Aorta (tissue), 5 donors: ENCODE results near the gene SLC26A5. TPM values are rescaled to one million over a fixed set of nuclear protein-coding genes. Genes with fewer than 3 reads are reported as not detected.
"Not testable (repeated sequence)": the region's sequence is repeated elsewhere in the genome, so short reads cannot be mapped to it uniquely, and the experiment has no call there.

ENCODE experiments used
- ATAC-seq: fragments of 200-7000 bp; cut with Tn5 transposase; one replicate; pipeline ENCODE4 v1.9.1; 2022; ENCODE audit warnings: moderate library complexity; ENCODE audit not compliant: low FRiP score
- DNase-seq, 2 donors: peaks; one replicate each; pipeline ENCODE4 v3.0.0-alpha.2; 2020
- H3K27ac ChIP-seq, 2 donors: one replicate each; pipeline ENCODE4 v1.5.1; 2013; ENCODE audit warnings: low read length in 2 of 2, mild to moderate bottlenecking in 2 of 2, moderate library complexity in 2 of 2, control low read depth in 1 of 2, inconsistent platforms in 1 of 2, low read depth in 1 of 2
- H3K27me3 ChIP-seq, 2 donors: one replicate each; pipeline ENCODE4 v1.6.1; 2013; ENCODE audit warnings: control low read depth in 1 of 2, low read length in 1 of 2, mild to moderate bottlenecking in 1 of 2, moderate library complexity in 1 of 2; ENCODE audit not compliant: insufficient read depth in 2 of 2, control insufficient read depth in 1 of 2
- H3K36me3 ChIP-seq, 2 donors: one replicate each; pipeline ENCODE4 v1.6.1; 2013; ENCODE audit warnings: control low read depth in 1 of 2, low read length in 1 of 2, mild to moderate bottlenecking in 1 of 2; ENCODE audit not compliant: insufficient read depth in 2 of 2, control insufficient read depth in 1 of 2
- H3K4me1 ChIP-seq, 2 donors: one replicate each; pipeline ENCODE4 v1.6.1; 2013; ENCODE audit warnings: low read length in 2 of 2, control low read depth in 1 of 2, mild to moderate bottlenecking in 1 of 2, moderate library complexity in 1 of 2; ENCODE audit not compliant: insufficient read depth in 2 of 2, control insufficient read depth in 1 of 2
- H3K4me3 ChIP-seq, 2 donors: one replicate each; pipeline ENCODE4 v1.5.1; 2013; ENCODE audit warnings: low read length in 2 of 2, control low read depth in 1 of 2, mild to moderate bottlenecking in 1 of 2
- H3K9me3 ChIP-seq: one replicate; pipeline ENCODE4 v1.6.1; 2013; ENCODE audit warnings: mild to moderate bottlenecking, low read length; ENCODE audit not compliant: control insufficient read depth
- WGBS, 2 donors: extraction: QIAGEN DNeasy Blood & Tissue Kit; methylation state at CpG; one replicate each; pipeline ENCODE4 v1.1.7; 2013; 5-methylcytosine and 5-hydroxymethylcytosine counted together
- intact Hi-C, 2 donors: fragments of 100-400 bp; cut with DNase I; formaldehyde crosslinking; loops; one replicate each; pipeline versions ENCODE4 v1.14.2 to v1.15.0; 2022
- long read RNA-seq, 2 donors: library from polyadenylated mRNA; unstranded; transcript quantifications; one replicate each; pipeline ENCODE4 v2.0.0, GENCODE V29; 2020 to 2021
- polyA plus RNA-seq, 2 donors: library from polyadenylated mRNA; stranded (reverse); fragments of 200-250 nt; gene quantifications; one replicate each; pipeline ENCODE4 v1.2.3, GENCODE V29; 2013
- total RNA-seq, 2 donors: library from RNA; stranded (reverse); fragmentation: NEBNext Ultra II Directional; extraction: Animal tissue kit (Norgen Biotek cat#: 25700); gene quantifications; one replicate each; pipeline ENCODE4 v1.2.1, GENCODE V29; 2021
- donor health status: healthy with polysubstance abuse.
- donor health status: Bipolar disorder and iron deficiency.
- donor health status: DM: no; HTN: no; CAD: no.
- donor health status: DM: no; HTN: no; CAD: no.
- donor health status: DM: yes; HTN: yes; CAD: no.

Gene SLC26A5
- total RNA-seq (under 1 TPM; 0.57 to 0.78 TPM), polyA plus RNA-seq (not detected)
- long read RNA-seq, donor 1, partial matches to known transcripts: 0 of 2 reads
- long read RNA-seq, donor 1, other reads (novel, unspliced or antisense): 2 of 2 reads
- long read RNA-seq, donor 2, partial matches to known transcripts: 0 of 4 reads
- long read RNA-seq, donor 2, other reads (novel, unspliced or antisense): 4 of 4 reads

- ATAC-seq (peak; percentile 22), DNase-seq (no peak)
- no peaks in the 10 kb centered on the region for H3K36me3 ChIP-seq
- 2 to 4% methylated on average over 18 to 54 of the region's 54 CpGs for WGBS, 2 donors
- no peaks in the 10 kb centered on the region for H3K27me3 ChIP-seq
- H3K4me1 ChIP-seq: no peaks in the 10 kb centered on the region
- H3K9me3 ChIP-seq: no peaks in the 10 kb centered on the region
- intact Hi-C loops: no loop called here
- H3K27ac ChIP-seq: no peak within 1 kb of the TSS
- peak within 1 kb of the TSS; percentile 13 to 24 for H3K4me3 ChIP-seq
Measured at GRCh38 chr7:103446049-103446520, at the start of gene SLC26A5. Gene SLC26A5, minus strand, starts transcription at chr7:103446207. Its CDS starts 24,693 bp downstream, at chr7:103421514.

DNA sequence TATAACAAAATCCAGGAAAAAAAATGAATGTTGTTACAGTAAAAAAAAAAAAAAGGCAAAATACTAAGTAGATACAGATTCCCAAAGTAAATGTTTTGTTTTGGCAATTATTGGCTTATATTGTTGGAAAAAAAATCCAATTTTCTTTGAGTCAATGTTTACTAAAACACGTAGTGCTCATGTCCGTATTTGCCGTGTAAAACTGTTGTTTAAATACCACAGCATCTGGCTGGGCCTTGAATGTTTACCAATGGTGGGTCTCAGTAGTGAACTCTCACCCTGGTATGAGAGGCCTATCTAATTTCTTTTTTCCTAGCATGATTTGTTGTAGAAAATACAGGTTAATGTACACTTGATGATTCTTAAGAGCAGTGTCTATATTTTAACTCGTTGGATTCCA, 41.4 kb upstream of the SLC26A5 start:
- no peaks in the 10 kb centered on the region for H3K9me3 ChIP-seq
- no peak overlapping the region for H3K4me3 ChIP-seq
- no peak for ATAC-seq
- WGBS, 2 donors: 82 to 90% methylated on average over 4 of the region's 4 CpGs
- no peaks in the 10 kb centered on the region for H3K27me3 ChIP-seq
- no peaks in the 10 kb centered on the region for H3K36me3 ChIP-seq
- no peak for DNase-seq
- no peak overlapping the region for H3K27ac ChIP-seq
- intact Hi-C loops: no loop called here
- H3K4me1 ChIP-seq: no peaks in the 10 kb centered on the region

- 91 to 96% methylated on average over 3 of the region's 3 CpGs for WGBS, 2 donors
- DNase-seq, ATAC-seq, H3K9me3 ChIP-seq, H3K4me1 ChIP-seq, H3K27ac ChIP-seq, H3K27me3 ChIP-seq, H3K4me3 ChIP-seq, intact Hi-C loops, H3K36me3 ChIP-seq: not testable (repeated sequence)
Measured at GRCh38 chr7:103486873-103487272, 40.9 kb upstream of the SLC26A5 start.

GRCh38 chr7:103480771-103481170, 34.8 kb upstream of the SLC26A5 start:
- no peak for ATAC-seq
- no peaks in the 10 kb centered on the region for H3K36me3 ChIP-seq
- no peak overlapping the region for H3K4me3 ChIP-seq
- no peak overlapping the region for H3K27ac ChIP-seq
- 60% methylated on average over 2 of the region's 2 CpGs for WGBS, 2 donors
- no peaks in the 10 kb centered on the region for H3K9me3 ChIP-seq
- H3K27me3 ChIP-seq: no peaks in the 10 kb centered on the region
- no peak for DNase-seq
- intact Hi-C loops: no loop called here
- no peaks in the 10 kb centered on the region for H3K4me1 ChIP-seq

GRCh38 chr7:103474956-103475355, 28.9 kb upstream of the SLC26A5 start:
- DNase-seq (no peak), ATAC-seq (no peak)
- Histone ChIP-seq H3K27me3 (no peaks in the 10 kb centered on the region), H3K27ac (no peak overlapping the region), H3K4me3 (no peak overlapping the region), H3K4me1 (no peaks in the 10 kb centered on the region), H3K36me3 (no peaks in the 10 kb centered on the region), H3K9me3 (no peaks in the 10 kb centered on the region)
- 15 to 17% methylated on average over 5 of the region's 5 CpGs for whole genome bisulfite sequencing, 2 donors
- intact Hi-C loops: no loop called here

GRCh38 chr7:103469095-103469948, 23.3 kb upstream of the SLC26A5 start:
- intact Hi-C loops: no loop called here
- H3K9me3 ChIP-seq: no peaks in the 10 kb centered on the region
- whole genome bisulfite sequencing, 2 donors: 72 to 73% methylated on average over 4 of the region's 4 CpGs
- no peak overlapping the region for H3K27ac ChIP-seq
- no peaks in the 10 kb centered on the region for H3K36me3 ChIP-seq
- ATAC-seq (no peak), DNase-seq (no peak)
- no peak overlapping the region for H3K4me3 ChIP-seq
- no peaks in the 10 kb centered on the region for H3K27me3 ChIP-seq
- no peaks in the 10 kb centered on the region for H3K4me1 ChIP-seq

GRCh38 chr7:103466814-103467213, 20.8 kb upstream of the SLC26A5 start:
- no peak overlapping the region for H3K27ac ChIP-seq
- H3K9me3 ChIP-seq: no peaks in the 10 kb centered on the region
- 47 to 48% methylated on average over 3 of the region's 3 CpGs for WGBS, 2 donors
- no peaks in the 10 kb centered on the region for H3K36me3 ChIP-seq
- intact Hi-C loops: no loop called here
- H3K4me1 ChIP-seq: no peaks in the 10 kb centered on the region
- H3K27me3 ChIP-seq: no peaks in the 10 kb centered on the region
- ATAC-seq: no peak
- DNase-seq: no peak
- H3K4me3 ChIP-seq: no peak overlapping the region

DNA sequence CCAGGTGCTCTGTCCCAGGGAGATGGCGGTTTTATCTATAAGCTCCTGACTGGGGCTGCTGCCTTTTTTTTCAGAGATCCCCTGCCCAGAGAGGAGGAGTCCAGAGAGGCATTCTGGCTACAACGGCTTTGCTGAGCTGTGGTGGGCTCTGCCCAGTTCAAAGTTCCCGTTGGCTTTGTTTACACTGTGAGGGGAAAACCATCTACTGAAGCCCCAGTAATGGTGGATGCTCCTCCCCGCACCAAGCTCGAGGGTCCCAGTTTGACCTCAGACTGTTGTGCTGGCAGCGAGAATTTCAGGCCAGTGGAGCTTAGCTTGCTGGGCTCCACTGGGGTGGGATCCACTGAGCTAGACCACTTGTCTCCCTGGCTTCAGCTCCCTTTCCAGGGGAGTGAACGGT, 16.4 kb upstream of the SLC26A5 start:
- 79% methylated on average over 7 of the region's 7 CpGs for WGBS, 2 donors
- intact Hi-C loops: no loop called here
- ATAC-seq (no peak), DNase-seq (no peak)
- H3K27me3 ChIP-seq: no peaks in the 10 kb centered on the region
- no peaks in the 10 kb centered on the region for H3K4me1 ChIP-seq
- no peaks in the 10 kb centered on the region for H3K9me3 ChIP-seq
- no peak overlapping the region for H3K27ac ChIP-seq
- no peak overlapping the region for H3K4me3 ChIP-seq
- no peaks in the 10 kb centered on the region for H3K36me3 ChIP-seq
